ENCODE data around the gene TMTC1.

TMTC1 gene

DNA sequence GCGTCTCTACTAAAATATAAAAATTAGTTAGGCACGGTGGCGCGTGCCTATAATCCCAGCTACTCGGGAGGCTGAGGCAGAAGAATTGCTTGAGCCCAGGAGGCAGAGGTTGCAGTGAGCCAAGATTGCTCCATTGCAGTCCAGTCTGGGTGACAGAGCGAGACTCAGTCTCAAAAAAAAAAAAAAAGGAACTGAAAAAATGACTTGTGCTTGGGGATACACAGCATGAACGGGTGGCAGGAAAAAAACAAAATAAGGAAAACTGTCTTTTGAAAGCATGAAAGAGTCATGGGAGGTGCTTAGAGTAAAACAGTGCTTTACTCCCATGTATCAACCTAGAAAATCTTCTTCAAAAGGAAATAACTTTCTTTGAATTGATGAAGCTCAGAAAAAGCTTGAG, 80.8 kb downstream of the TMTC1 start:
- Histone ChIP-seq H3K4me3 (ENCODE audit: low read length) (no peak overlapping the region), H3K4me1 (ENCODE audit: low read length) (peaks cover 6% of the 10 kb centered on the region), H3K9me3 (ENCODE audit: insufficient read depth, low read length) (no peaks in the 10 kb centered on the region), H3K27me3 (ENCODE audit: low read depth, low read length) (no peaks in the 10 kb centered on the region), H4K20me1 (ENCODE audit: insufficient read depth, low read length) (no peaks in the 10 kb centered on the region), H3K27ac (ENCODE audit: low read length) (no peak overlapping the region), H3K4me2 (ENCODE audit: low read length) (no peak overlapping the region), H3K79me2 (ENCODE audit: low read length) (no peaks in the 10 kb centered on the region), H2AFZ (ENCODE audit: low read depth, low read length) (no peak overlapping the region), H3K36me3 (replicated peaks; ENCODE audit: low read depth, low read length) (no peaks in the 10 kb centered on the region), H3K9ac (ENCODE audit: low read length) (no peak overlapping the region)
- no peak for TF ChIP-seq EZH2phosphoT487 (IDR thresholded peaks at IDR 0.05; ENCODE audit: low read depth)
- TF ChIP-seq, protein P1, sequence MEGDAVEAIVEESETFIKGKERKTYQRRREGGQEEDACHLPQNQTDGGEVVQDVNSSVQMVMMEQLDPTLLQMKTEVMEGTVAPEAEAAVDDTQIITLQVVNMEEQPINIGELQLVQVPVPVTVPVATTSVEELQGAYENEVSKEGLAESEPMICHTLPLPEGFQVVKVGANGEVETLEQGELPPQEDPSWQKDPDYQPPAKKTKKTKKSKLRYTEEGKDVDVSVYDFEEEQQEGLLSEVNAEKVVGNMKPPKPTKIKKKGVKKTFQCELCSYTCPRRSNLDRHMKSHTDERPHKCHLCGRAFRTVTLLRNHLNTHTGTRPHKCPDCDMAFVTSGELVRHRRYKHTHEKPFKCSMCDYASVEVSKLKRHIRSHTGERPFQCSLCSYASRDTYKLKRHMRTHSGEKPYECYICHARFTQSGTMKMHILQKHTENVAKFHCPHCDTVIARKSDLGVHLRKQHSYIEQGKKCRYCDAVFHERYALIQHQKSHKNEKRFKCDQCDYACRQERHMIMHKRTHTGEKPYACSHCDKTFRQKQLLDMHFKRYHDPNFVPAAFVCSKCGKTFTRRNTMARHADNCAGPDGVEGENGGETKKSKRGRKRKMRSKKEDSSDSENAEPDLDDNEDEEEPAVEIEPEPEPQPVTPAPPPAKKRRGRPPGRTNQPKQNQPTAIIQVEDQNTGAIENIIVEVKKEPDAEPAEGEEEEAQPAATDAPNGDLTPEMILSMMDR (IDR thresholded peaks at IDR 0.05; ENCODE audit: low read depth, low read length), result no peak

DNA sequence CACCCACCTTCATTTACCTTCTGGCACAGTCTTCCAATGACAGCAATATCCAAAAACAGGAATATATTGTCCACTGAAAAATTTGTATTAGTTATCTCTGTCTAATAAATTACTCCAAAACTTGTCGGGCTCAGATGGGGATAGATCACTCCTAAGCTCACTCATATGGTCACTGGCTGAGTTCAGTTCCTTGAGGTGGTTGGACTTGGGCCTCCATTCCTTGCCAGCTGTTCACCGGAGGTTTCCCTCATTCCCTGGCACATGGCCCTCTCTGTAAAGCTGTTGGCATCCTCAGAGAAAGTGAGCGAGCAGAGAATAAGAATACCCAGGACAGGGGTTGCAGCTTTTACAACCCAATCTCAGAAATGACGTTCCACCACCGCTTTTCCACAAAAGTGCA, 81.5 kb downstream of the TMTC1 start:
- no peaks in the 10 kb centered on the region for H3K27me3 ChIP-seq (ENCODE audit: low read depth, low read length)
- no peak overlapping the region for H3K27ac ChIP-seq (ENCODE audit: low read length)
- peaks cover 6% of the 10 kb centered on the region for H3K4me1 ChIP-seq (ENCODE audit: low read length)
- H3K79me2 ChIP-seq (ENCODE audit: low read length), result no peaks in the 10 kb centered on the region
- no peaks in the 10 kb centered on the region for H3K9me3 ChIP-seq (ENCODE audit: insufficient read depth, low read length)
- H3K4me2 ChIP-seq (ENCODE audit: low read length), result no peak overlapping the region
- no peak overlapping the region for H3K4me3 ChIP-seq (ENCODE audit: low read length)
- TF ChIP-seq EZH2phosphoT487 (IDR thresholded peaks at IDR 0.05; ENCODE audit: low read depth), result no peak
- TF ChIP-seq, protein P1 (IDR thresholded peaks at IDR 0.05; ENCODE audit: low read depth, low read length), result no peak
- H3K36me3 ChIP-seq (replicated peaks; ENCODE audit: low read depth, low read length), result no peaks in the 10 kb centered on the region
- no peak overlapping the region for H2AFZ ChIP-seq (ENCODE audit: low read depth, low read length)
- H4K20me1 ChIP-seq (ENCODE audit: insufficient read depth, low read length), result no peaks in the 10 kb centered on the region
- H3K9ac ChIP-seq (ENCODE audit: low read length), result no peak overlapping the region

DNA sequence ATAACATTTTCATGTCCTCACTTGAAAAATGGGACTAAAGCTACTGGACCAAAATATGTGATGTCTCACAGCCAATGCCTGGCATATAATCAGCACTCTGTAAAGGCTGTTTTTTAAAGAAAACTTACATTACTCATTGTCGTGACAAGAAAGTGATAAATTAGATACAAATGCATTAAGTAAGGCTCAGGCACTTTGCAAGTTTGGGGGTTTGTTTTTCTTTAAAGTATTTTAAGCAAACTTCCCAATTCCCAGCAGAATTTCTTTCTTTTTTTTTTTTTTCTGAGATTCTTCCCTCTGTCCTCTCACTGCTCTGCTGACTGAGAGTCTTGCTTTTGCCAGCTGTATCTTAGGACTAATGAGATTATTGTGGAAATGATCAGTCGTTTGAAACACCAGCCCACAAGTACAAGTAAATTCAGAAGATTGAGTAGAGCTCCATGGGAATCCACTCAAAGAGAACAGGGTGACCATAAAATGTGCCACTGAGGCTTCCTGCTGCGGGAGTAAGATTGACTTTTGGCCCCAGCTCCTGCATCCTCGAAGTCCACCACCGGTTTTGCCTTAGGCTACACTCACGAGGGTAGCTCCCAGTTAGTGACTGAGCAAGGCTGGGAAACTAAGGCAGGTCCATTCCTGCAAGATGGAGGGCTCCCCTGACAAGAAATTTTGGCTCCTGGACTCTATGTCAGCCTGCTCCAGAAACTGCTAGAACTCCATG, 82.8 kb downstream of the TMTC1 start:
- no peak overlapping the region for H3K27ac ChIP-seq (ENCODE audit: low read length)
- no peak overlapping the region for H3K9ac ChIP-seq (ENCODE audit: low read length)
- H3K4me2 ChIP-seq (ENCODE audit: low read length), result no peak overlapping the region

DNA sequence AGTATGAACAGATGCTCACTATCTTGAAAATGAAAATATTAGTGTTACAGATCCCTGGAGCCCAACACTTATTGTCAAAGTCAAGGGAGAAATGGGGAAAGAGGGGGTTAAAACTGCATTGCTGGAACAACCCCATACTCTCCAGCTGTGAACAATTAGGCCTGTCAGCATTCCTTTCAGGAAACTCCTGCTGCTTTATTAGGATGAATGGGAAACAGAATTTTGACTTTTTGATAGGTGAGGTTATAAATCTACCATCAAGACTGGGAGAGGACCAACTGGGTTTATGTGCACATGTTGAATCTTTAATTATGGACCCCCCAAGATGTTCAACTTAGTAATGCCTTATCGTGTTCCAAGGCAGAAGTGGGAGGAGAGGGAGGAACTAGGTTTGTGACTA, 85.0 kb downstream of the TMTC1 start:
- Histone ChIP-seq H3K27me3 (ENCODE audit: low read depth, low read length) (no peaks in the 10 kb centered on the region), H3K4me1 (ENCODE audit: low read length) (peaks cover 6% of the 10 kb centered on the region), H3K9me3 (ENCODE audit: insufficient read depth, low read length) (no peaks in the 10 kb centered on the region), H3K4me2 (ENCODE audit: low read length) (no peak overlapping the region), H3K79me2 (ENCODE audit: low read length) (no peaks in the 10 kb centered on the region), H3K9ac (ENCODE audit: low read length) (no peak overlapping the region), H3K27ac (ENCODE audit: low read length) (no peak overlapping the region), H3K4me3 (ENCODE audit: low read length) (no peak overlapping the region), H2AFZ (ENCODE audit: low read depth, low read length) (no peak overlapping the region), H4K20me1 (ENCODE audit: insufficient read depth, low read length) (no peaks in the 10 kb centered on the region), H3K36me3 (replicated peaks; ENCODE audit: low read depth, low read length) (no peaks in the 10 kb centered on the region)
- no peak for TF ChIP-seq EZH2phosphoT487 (IDR thresholded peaks at IDR 0.05; ENCODE audit: low read depth)
- TF ChIP-seq, protein P1 (IDR thresholded peaks at IDR 0.05; ENCODE audit: low read depth, low read length), result no peak

More for the DNA sequence above, 82.8 kb downstream of the TMTC1 start:
- Histone ChIP-seq H3K9me3 (ENCODE audit: insufficient read depth, low read length) (no peaks in the 10 kb centered on the region), H3K4me1 (ENCODE audit: low read length) (peaks cover 6% of the 10 kb centered on the region), H3K79me2 (ENCODE audit: low read length) (no peaks in the 10 kb centered on the region), H2AFZ (ENCODE audit: low read depth, low read length) (no peak overlapping the region), H3K4me3 (ENCODE audit: low read length) (no peak overlapping the region), H3K36me3 (replicated peaks; ENCODE audit: low read depth, low read length) (no peaks in the 10 kb centered on the region), H4K20me1 (ENCODE audit: insufficient read depth, low read length) (no peaks in the 10 kb centered on the region), H3K27me3 (ENCODE audit: low read depth, low read length) (no peaks in the 10 kb centered on the region)
- TF ChIP-seq EZH2phosphoT487 (IDR thresholded peaks at IDR 0.05; ENCODE audit: low read depth), result no peak
- TF ChIP-seq, protein P1 (IDR thresholded peaks at IDR 0.05; ENCODE audit: low read depth, low read length), result no peak

Measured in OCI-LY3 (cell line).